NOMO-1 treated with dmso at 0.1 percent for 144 hours (cell line): ENCODE data around the gene ARHGAP10.
A peak's percentile ranks its signal among the peaks of the same experiment; 100 is the strongest.

ENCODE experiments used
- DNase-seq: peaks from one replicate; lab custom pipeline; 2025; ENCODE audit not compliant: unreplicated experiment; lab: John Stamatoyannopoulos, UW

The ARHGAP10 gene

GRCh38 chr4:147765121-147765529 lies 33.2 kb downstream of the ARHGAP10 start:
- no peak for DNase-seq

DNA sequence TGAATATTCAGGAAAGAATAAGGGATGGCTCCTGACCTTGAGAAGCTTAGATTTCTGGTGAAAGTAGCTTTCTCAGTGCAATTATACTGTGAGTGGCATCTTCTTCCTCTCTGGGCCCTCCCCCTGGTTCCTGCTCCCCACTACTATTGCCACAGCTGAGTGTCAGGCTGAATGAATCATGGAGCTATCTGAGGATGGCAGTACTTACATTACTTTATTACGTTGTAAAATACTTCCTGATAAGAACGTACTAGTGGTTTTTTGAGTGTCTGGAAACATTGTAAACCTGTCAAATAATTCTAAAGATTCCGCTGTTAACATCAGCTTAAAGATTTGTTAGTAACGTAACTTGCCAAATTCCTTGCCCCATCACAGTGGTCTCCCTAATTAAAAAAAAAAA lies 36.2 kb downstream of the ARHGAP10 start:
- peak; percentile 83 for DNase-seq

- DNase-seq = no peak
These were observed 37.5 kb downstream of the ARHGAP10 start for GRCh38 chr4:147769386-147769785.

GRCh38 chr4:147770831-147771230 lies 38.9 kb downstream of the ARHGAP10 start:
- no peak for DNase-seq

DNA sequence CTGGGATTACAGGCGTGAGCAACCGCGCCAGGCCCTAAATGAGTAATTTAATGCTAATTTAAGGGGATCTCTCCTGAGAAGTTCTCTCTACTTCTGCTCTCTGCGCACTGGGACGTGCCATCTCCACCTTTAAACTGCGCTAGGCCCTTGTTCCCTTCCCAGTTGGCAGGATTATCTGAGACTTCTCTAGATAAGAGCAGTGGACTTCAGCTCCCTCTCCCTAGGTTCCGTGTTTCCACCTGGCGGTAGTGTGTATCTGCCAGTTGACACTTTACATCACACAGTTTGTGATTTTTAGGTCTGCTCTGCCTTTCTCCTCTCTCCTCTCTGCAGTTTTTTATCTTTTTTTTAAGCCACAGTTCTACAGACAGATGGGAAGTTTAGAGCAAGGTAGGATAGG lies 40.2 kb downstream of the ARHGAP10 start:
- no peak for DNase-seq

DNA sequence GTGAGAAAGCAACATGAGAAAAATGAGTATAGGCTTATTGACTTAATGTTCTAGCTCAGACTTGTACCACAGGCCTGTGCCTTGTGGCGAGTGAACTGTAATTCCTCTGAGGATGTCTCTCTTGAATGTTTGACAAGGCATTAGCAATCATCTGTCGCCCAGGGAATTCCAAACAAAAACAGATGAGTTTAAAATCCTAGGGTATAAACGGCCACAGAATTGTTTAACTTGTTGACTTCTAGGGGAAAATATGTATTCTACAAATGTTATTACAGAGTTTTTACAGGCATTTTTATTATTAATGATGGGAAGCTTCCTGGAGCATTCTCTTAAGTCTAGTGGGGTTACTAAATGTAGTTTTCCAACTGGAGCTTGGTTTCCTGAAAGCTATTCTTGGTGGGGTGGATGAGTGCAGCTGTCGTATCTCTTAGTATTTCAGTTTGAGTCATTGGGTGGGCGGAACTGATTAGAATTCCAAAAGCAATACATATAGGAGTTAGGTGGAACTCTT lies 40.6 kb downstream of the ARHGAP10 start:
- DNase-seq = no peak

DNA sequence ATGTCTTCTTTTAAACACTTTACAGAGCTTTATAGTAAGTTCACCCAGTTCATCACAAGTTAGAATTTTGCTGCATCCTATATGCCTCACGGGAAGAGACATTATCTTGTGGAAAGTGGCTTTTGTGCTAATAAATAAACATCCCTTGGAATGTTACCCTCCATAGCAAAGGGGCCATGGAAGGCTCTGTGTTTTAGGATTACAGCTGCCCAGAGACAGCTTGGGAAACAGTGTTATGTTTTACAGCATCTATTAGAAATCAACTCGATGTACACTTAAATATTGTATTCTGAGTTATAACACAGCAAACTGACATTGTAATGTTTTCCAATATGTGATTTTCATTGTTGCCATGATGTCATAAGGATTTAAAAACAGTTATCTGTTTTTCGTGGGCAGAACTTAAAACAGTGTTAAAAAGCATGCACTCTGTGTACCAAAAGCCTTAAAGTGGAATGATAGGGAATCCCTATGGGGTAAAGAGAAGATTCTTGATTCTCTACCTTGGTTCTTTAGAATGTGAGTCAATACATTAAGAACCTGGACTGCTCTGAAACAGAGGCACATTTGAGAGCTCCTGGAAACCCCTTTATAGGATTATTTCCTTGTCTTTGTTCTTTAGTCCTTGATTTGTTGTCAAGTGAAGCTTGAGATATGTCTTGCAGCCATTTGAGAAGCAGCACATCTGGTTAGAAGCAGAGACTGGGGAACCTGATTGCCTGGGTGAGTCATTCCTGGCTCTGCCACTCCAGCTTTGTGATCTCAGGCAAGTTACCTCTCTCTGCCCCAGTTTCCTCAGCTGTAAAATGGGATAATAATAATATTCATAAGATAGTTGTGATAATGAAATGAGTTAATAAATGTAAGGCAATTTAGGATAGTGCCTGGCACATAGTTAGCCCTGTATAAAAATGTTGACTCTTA lies 41.6 kb downstream of the ARHGAP10 start:
- no peak for DNase-seq

GRCh38 chr4:147776716-147777115 lies 44.8 kb downstream of the ARHGAP10 start:
- no peak for DNase-seq

- DNase-seq = no peak
These were observed 45.7 kb downstream of the ARHGAP10 start for GRCh38 chr4:147777456-147778091.

DNA sequence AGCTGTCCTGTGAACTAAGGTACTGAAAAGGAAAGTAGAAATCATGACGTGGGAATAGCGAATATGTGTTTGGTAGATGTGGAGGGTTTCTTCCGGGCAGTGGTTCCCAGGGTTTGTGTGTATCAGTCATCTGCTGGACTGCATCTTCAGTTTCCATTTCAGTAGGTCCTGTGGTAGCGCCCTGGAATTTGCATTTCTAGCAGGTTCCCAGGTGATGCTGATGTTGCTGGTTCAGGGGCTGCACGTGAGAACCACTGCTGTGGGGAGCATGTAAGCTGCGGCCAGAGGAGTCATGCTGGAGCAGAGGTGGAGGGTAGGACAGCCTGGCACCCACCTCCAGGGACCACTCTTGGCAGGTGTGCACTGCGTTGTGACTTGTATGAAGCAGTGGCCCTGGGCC lies 47.1 kb downstream of the ARHGAP10 start:
- no peak for DNase-seq

DNA sequence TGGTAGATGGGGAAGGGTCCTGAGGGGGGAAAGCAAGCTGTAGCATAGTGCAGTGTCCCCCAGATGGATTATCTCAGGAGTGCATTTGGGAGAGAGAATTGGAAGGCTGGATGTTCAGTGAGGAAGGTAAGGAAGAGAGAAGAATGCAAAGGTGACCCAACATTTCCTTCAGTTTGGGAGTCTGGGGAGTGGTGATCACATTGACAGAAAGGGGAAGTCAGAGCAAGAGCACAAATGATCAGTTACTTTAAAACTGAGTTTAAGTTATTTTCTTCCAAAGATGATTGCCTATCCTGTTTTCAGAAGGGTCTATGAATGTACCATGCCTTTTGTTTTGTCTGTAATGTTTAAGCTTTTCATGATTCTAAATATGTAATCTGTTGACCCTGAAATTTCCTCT lies 47.6 kb downstream of the ARHGAP10 start:
- no peak for DNase-seq

DNA sequence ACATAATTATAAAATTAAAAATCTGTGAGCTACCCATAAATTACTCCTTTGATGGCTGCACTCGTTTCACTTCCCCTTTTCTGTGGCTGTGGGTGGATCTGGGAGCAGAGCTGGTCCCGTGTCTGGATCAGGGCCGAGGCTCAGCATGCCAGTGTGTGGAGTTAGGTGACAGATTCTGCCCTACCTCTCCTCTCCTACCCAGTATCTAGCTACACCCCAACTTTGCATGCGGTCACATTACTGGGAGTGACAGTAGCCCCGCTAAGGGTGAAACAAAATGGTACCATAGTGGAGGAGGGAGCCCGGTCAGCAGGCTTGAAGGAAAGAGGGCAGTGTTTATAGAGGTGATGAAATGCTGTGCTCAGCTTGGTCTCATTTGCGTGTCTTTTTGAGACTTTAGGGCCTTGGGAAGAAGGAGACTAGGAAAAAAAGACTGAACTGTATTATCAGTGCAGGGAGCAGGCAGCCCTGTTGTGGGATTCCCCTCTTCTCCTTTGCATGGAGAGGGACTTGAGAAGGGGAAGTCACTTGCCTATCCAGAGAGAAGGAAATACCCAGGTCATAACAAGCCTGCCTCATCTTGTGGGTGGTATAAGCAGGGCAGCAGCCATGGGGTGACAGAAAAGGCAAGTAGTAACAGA lies 48.4 kb downstream of the ARHGAP10 start:
- DNase-seq = peak; percentile 56

GRCh38 chr4:147782087-147782781 lies 50.3 kb downstream of the ARHGAP10 start:
- DNase-seq = no peak

- no peak for DNase-seq
These were observed 53.2 kb downstream of the ARHGAP10 start for GRCh38 chr4:147785129-147785528.

- DNase-seq = no peak
These were observed 54.1 kb downstream of the ARHGAP10 start for GRCh38 chr4:147786031-147786430.

- DNase-seq = no peak
These were observed 54.6 kb downstream of the ARHGAP10 start for GRCh38 chr4:147786531-147786930.

- DNase-seq = no peak
These were observed 55.3 kb downstream of the ARHGAP10 start for GRCh38 chr4:147787204-147787603.

GRCh38 chr4:147788791-147789190 lies 56.9 kb downstream of the ARHGAP10 start:
- no peak for DNase-seq

DNA sequence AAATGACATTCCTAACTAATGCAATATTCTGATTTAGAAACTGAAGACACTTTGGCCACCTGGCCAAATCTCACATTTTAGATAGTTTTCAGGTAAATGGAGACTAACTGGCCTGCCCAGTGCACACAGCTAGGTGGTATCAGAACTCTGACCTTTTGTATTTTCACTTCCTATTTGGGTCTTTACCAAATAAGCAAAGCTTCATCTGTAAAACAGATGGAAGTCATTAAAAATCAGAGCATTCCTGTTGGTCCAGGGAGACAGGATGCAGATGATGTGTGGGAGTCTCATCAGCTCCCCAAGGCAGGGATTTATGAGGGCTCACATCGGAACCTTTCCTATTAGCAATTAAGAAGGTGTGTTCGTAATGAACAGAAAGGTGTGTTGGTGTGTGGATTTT lies 57.7 kb downstream of the ARHGAP10 start:
- no peak for DNase-seq

DNA sequence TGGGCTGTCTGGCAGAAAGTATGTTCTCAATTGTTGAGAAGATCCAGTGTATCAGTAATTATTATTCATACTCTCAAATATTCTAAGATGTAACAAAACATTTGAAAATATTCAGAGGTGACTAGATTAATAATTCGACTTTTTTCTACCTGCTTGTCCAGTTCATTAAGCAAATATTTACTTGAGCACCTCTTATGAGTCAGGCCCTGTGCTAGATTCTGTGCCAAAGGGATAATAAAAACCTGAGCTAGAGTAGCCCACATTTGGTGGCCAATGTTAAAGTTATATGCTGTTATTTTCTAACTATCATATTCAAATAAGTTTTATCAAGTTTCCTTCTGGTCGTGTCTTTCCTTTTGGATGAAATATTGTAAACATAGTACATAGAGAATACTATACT lies 58.5 kb downstream of the ARHGAP10 start:
- DNase-seq = no peak

GRCh38 chr4:147791341-147791740 lies 59.5 kb downstream of the ARHGAP10 start:
- DNase-seq = no peak
